MM.1S (cell line): ENCODE data around the gene ZNF766.

Source experiments
- DNase-seq: peaks from one replicate; pipeline ENCODE4 v3.0.0-alpha.2; 2015
- H2AFZ ChIP-seq: fragments of 300-600 bp; sonication (generic); 2 replicates; pipeline ENCODE4 v1.6.0; 2016; ENCODE audit warnings: antibody characterized with exemption, low read length
- H3F3A ChIP-seq: fragments of 300-600 bp; sonication (generic); 2 replicates; pipeline ENCODE4 v1.6.1; 2016; ENCODE audit warnings: mild to moderate bottlenecking, antibody characterized with exemption, low read length, moderate library complexity, mixed read lengths; ENCODE audit not compliant: insufficient read depth
- H3K27ac ChIP-seq: fragments of 300-600 bp; sonication (generic); 2 replicates; pipeline ENCODE4 v1.5.1; 2016; ENCODE audit warnings: mild to moderate bottlenecking, low read length
- H3K27me3 ChIP-seq: fragments of 300-600 bp; sonication (generic); replicated peaks from 2 replicates; pipeline ENCODE4 v1.6.0; 2016; ENCODE audit warnings: low read length; ENCODE audit not compliant: insufficient read depth
- H3K36me3 ChIP-seq: fragments of 300-600 bp; sonication (generic); replicated peaks from 2 replicates; pipeline ENCODE4 v1.6.1; 2016; ENCODE audit warnings: mild to moderate bottlenecking, low read length, mixed read lengths; ENCODE audit not compliant: insufficient read depth
- H3K4me1 ChIP-seq: fragments of 300-600 bp; sonication (generic); 2 replicates; pipeline ENCODE4 v1.6.1; 2016; ENCODE audit warnings: low read length, mixed read lengths
- H3K4me2 ChIP-seq: fragments of 300-600 bp; sonication (generic); 2 replicates; pipeline ENCODE4 v1.6.0; 2016; ENCODE audit warnings: low read depth, low read length
- H3K4me3 ChIP-seq: fragments of 300-600 bp; sonication (generic); 2 replicates; pipeline ENCODE4 v1.5.1; 2016; ENCODE audit warnings: low read length, mixed read lengths
- H3K79me2 ChIP-seq: fragments of 300-600 bp; sonication (generic); 2 replicates; pipeline ENCODE4 v1.6.1; 2016; ENCODE audit warnings: mixed run types, low read length, mixed read lengths
- H3K9ac ChIP-seq: fragments of 300-600 bp; sonication (generic); 2 replicates; pipeline ENCODE4 v1.6.1; 2016; ENCODE audit warnings: low read length, mixed read lengths
- H3K9me2 ChIP-seq: fragments of 300-600 bp; sonication (generic); replicated peaks from 2 replicates; pipeline ENCODE4 v1.6.1; 2016; ENCODE audit warnings: mild to moderate bottlenecking, low read length, mixed read lengths; ENCODE audit not compliant: insufficient read depth
- H3K9me3 ChIP-seq: fragments of 300-600 bp; sonication (generic); replicated peaks from 2 replicates; pipeline ENCODE4 v1.6.1; 2016; ENCODE audit warnings: mild to moderate bottlenecking, low read length, mixed read lengths; ENCODE audit not compliant: insufficient read depth
- H4K20me1 ChIP-seq: fragments of 300-600 bp; sonication (generic); 2 replicates; pipeline ENCODE4 v1.6.1; 2016; ENCODE audit warnings: mild to moderate bottlenecking, low read length, moderate library complexity, mixed read lengths; ENCODE audit not compliant: insufficient read depth
- CTCF ChIP-seq: fragments of 300-600 bp; sonication (generic); IDR thresholded peaks from 2 replicates; pipeline ENCODE4 v1.5.1; 2016; ENCODE audit warnings: antibody characterized with exemption, low read length, mixed read lengths
- EZH2 ChIP-seq: fragments of 300-600 bp; sonication (generic); optimal IDR thresholded peaks from 2 replicates; pipeline ENCODE3; 2017; ENCODE audit warnings: low read depth, mild to moderate bottlenecking, antibody characterized with exemption, low read length, mixed read lengths
- EZH2phosphoT487 ChIP-seq: fragments of 300-600 bp; sonication (generic); IDR thresholded peaks from 2 replicates; pipeline ENCODE4 v1.6.1; 2018; ENCODE audit warnings: antibody characterized with exemption, low read length

The ZNF766 gene

GRCh38 chr19:52307275-52307674 lies 37.9 kb downstream of the ZNF766 start:
- Histone ChIP-seq H2AFZ (no peak overlapping the region), H3F3A (no peaks in the 10 kb centered on the region), H3K9me3 (no peaks in the 10 kb centered on the region), H3K4me3 (no peak overlapping the region), H3K4me2 (no peak overlapping the region), H3K36me3 (no peaks in the 10 kb centered on the region), H3K79me2 (no peaks in the 10 kb centered on the region), H3K9ac (no peak overlapping the region), H3K27me3 (no peaks in the 10 kb centered on the region), H3K27ac (no peak overlapping the region), H3K9me2 (no peaks in the 10 kb centered on the region), H3K4me1 (no peaks in the 10 kb centered on the region), H4K20me1 (no peaks in the 10 kb centered on the region)
- DNase-seq: no peak
- TF ChIP-seq CTCF: no peak
- TF ChIP-seq EZH2: no peak
- TF ChIP-seq EZH2phosphoT487: no peak

- Histone ChIP-seq H2AFZ (no peak overlapping the region), H3K27me3 (no peaks in the 10 kb centered on the region), H3K79me2 (no peaks in the 10 kb centered on the region), H4K20me1 (no peaks in the 10 kb centered on the region), H3F3A (no peaks in the 10 kb centered on the region), H3K9ac (no peak overlapping the region), H3K4me2 (no peak overlapping the region), H3K9me3 (0 out of 2 replicates have a peak, but pooled peaks cover 2% of the 10 kb centered on the region), H3K27ac (no peak overlapping the region), H3K36me3 (peaks cover 19% of the 10 kb centered on the region), H3K4me3 (no peak overlapping the region), H3K9me2 (no peaks in the 10 kb centered on the region), H3K4me1 (no peaks in the 10 kb centered on the region)
- no peak for DNase-seq
- no peak for TF ChIP-seq EZH2phosphoT487
- no peak for TF ChIP-seq CTCF
- no peak for TF ChIP-seq EZH2
Observed at GRCh38 chr19:52322429-52322828, 53.0 kb downstream of the ZNF766 start.

GRCh38 chr19:52331757-52332156 lies 62.4 kb downstream of the ZNF766 start:
- Histone ChIP-seq H3K27ac (no peak overlapping the region), H3K4me3 (no peak overlapping the region), H3K36me3 (no peaks in the 10 kb centered on the region), H3K4me2 (no peak overlapping the region), H3K9ac (no peak overlapping the region), H2AFZ (no peak overlapping the region), H3K79me2 (no peaks in the 10 kb centered on the region), H3K27me3 (no peaks in the 10 kb centered on the region), H4K20me1 (no peaks in the 10 kb centered on the region), H3F3A (no peaks in the 10 kb centered on the region), H3K9me2 (no peaks in the 10 kb centered on the region), H3K4me1 (no peaks in the 10 kb centered on the region), H3K9me3 (no peaks in the 10 kb centered on the region)
- TF ChIP-seq CTCF (no peak), EZH2phosphoT487 (no peak), EZH2 (no peak)
- no peak for DNase-seq
